Measurements from ENCODE around the gene EBLN2.

DNA sequence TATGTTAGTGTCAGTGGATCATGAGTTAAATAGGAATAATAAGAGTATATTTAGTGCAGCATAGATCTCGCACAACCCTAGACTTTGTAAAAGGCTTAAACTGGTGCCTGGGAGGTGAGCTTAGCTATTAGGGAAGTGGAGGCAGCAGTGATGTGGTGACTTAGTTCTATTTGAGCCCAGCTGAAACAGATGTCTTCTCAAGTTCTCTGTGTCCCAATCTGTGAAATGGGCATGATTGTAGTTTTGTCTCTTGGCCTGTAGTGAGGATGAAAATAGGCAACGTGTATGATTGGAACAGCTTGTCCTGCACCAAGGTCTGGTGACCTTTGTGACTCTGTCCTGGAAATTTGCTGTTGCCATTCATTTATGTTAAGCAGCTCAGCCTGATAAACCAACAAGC, 34.7 kb downstream of the EBLN2 start:
- TF ChIP-seq TAF1 (IDR thresholded peaks at IDR 0.05; ENCODE audit: borderline replicate concordance, insufficient read depth, low read length): no peak
- TF ChIP-seq POLR2AphosphoS5 (IDR thresholded peaks at IDR 0.05; ENCODE audit: low read depth, low read length): no peak
- TF ChIP-seq, protein P1, sequence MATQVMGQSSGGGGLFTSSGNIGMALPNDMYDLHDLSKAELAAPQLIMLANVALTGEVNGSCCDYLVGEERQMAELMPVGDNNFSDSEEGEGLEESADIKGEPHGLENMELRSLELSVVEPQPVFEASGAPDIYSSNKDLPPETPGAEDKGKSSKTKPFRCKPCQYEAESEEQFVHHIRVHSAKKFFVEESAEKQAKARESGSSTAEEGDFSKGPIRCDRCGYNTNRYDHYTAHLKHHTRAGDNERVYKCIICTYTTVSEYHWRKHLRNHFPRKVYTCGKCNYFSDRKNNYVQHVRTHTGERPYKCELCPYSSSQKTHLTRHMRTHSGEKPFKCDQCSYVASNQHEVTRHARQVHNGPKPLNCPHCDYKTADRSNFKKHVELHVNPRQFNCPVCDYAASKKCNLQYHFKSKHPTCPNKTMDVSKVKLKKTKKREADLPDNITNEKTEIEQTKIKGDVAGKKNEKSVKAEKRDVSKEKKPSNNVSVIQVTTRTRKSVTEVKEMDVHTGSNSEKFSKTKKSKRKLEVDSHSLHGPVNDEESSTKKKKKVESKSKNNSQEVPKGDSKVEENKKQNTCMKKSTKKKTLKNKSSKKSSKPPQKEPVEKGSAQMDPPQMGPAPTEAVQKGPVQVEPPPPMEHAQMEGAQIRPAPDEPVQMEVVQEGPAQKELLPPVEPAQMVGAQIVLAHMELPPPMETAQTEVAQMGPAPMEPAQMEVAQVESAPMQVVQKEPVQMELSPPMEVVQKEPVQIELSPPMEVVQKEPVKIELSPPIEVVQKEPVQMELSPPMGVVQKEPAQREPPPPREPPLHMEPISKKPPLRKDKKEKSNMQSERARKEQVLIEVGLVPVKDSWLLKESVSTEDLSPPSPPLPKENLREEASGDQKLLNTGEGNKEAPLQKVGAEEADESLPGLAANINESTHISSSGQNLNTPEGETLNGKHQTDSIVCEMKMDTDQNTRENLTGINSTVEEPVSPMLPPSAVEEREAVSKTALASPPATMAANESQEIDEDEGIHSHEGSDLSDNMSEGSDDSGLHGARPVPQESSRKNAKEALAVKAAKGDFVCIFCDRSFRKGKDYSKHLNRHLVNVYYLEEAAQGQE (IDR thresholded peaks at IDR 0.05; ENCODE audit: insufficient read depth in 1 of 2, low read depth in 2 of 2, low read length in 2 of 2): no peak
